Panc1 (cell line): Measurements from ENCODE around the gene SNRPD3. TPM values are rescaled to one million over a fixed set of nuclear protein-coding genes. Genes with fewer than 3 reads are reported as not detected.

ENCODE experiments used
- ATAC-seq: fragments of 200-7000 bp; cut with Tn5 transposase; 2 replicates; pipeline ENCODE4 v1.9.1; 2020; ENCODE audit warnings: mild to moderate bottlenecking, moderate library complexity
- BruUV-seq: library from RNA; stranded (reverse); fragments of 400-500 nt; replicated peaks from 2 replicates; lab custom pipeline; 2021; lab: Mats Ljungman, UMichigan
- CTCF ChIA-PET: fragments of 300-600 bp; sonication (Branson Sonifier 250); formaldehyde crosslinking; loops from one replicate; lab custom pipeline; 2022; ENCODE audit warnings: antibody characterized with exemption; lab: Charles Lee
- POLR2A ChIA-PET: fragments of 300-600 bp; sonication (Branson Sonifier 250); formaldehyde crosslinking; loops from one replicate; lab custom pipeline; 2022; ENCODE audit warnings: antibody characterized with exemption; lab: Charles Lee
- DNase-seq: peaks from one replicate; pipeline ENCODE4 v3.0.0-alpha.2; 2010; ENCODE audit warnings: low read depth, low spot score
- H3K27ac ChIP-seq: 2 replicates; pipeline ENCODE4 v1.5.1; 2011; ENCODE audit warnings: mild to moderate bottlenecking, low read length, inconsistent platforms
- H3K27me3 ChIP-seq: fragments of 200-500 bp; sonication (Bioruptor generic); 2 replicates; pipeline ENCODE4 v1.6.0; 2014; ENCODE audit warnings: low read length, inconsistent platforms; ENCODE audit not compliant: control insufficient read depth, insufficient read depth
- H3K36me3 ChIP-seq: fragments of 200-500 bp; sonication (Bioruptor generic); 2 replicates; pipeline ENCODE4 v1.5.1; 2014; ENCODE audit warnings: inconsistent platforms, mild to moderate bottlenecking, low read length, moderate library complexity; ENCODE audit not compliant: control insufficient read depth, insufficient read depth
- H3K4me1 ChIP-seq: 2 replicates; pipeline ENCODE4 v1.5.1; 2011; ENCODE audit warnings: inconsistent platforms, mild to moderate bottlenecking, low read length, moderate library complexity; ENCODE audit not compliant: control insufficient read depth, insufficient read depth
- H3K4me3 ChIP-seq, 2 experiments: 2 replicates each; pipeline ENCODE4 v1.5.1; 2011 to 2012; ENCODE audit warnings: low read depth in 2 of 2, low read length in 2 of 2, mild to moderate bottlenecking in 2 of 2, inconsistent platforms in 1 of 2, moderate library complexity in 1 of 2
- H3K9me3 ChIP-seq: fragments of 200-500 bp; sonication (Bioruptor generic); 2 replicates; pipeline ENCODE4 v1.5.1; 2014; ENCODE audit warnings: low read depth, mild to moderate bottlenecking, inconsistent platforms, low read length, moderate library complexity; ENCODE audit not compliant: control insufficient read depth, insufficient read depth
- CTCF ChIP-seq: fragments of 450-650 bp; IDR thresholded peaks from 2 replicates; pipeline ENCODE4 v1.5.1; 2017; ENCODE audit warnings: mild to moderate bottlenecking
- POLR2AphosphoS5 ChIP-seq: IDR thresholded peaks from 2 replicates; pipeline ENCODE4 v1.6.1; 2012; ENCODE audit warnings: mild to moderate bottlenecking, low read depth, low read length, moderate library complexity
- SIN3A ChIP-seq: IDR thresholded peaks from 2 replicates; pipeline ENCODE4 v1.6.1; 2012; ENCODE audit warnings: low read depth, mild to moderate bottlenecking, low read length, moderate library complexity, borderline replicate concordance; ENCODE audit not compliant: insufficient read depth
- TCF7L2 ChIP-seq: IDR thresholded peaks from 2 replicates; pipeline ENCODE4 v1.6.1; 2011; ENCODE audit warnings: mild to moderate bottlenecking, low read depth, low read length, inconsistent platforms
- in situ Hi-C: cut with HindIII; loops from 2 replicates; pipeline ENCODE4 v1.10.0; 2016; ENCODE audit warnings: low sequenced_read_pairs, low pct_unique_long_range_greater_than_20kb
- intact Hi-C: fragments of 100-400 bp; cut with micrococcal nuclease; formaldehyde crosslinking; loops from one replicate; pipeline ENCODE4 v1.10.0; 2022; ENCODE audit not compliant: unreplicated experiment
- total RNA-seq: library from RNA; stranded (reverse); gene quantifications from one replicate; pipeline ENCODE4 v1.2.1, GENCODE V29; 2021; ENCODE audit not compliant: unreplicated experiment
- TF ChIP-seq, protein P1 (sequence below), 2 experiments: IDR thresholded peaks; 2 replicates each; pipeline ENCODE4 v1.6.1; 2011 to 2012; ENCODE audit warnings: low read depth in 2 of 2, control low read depth in 1 of 2, low read length in 1 of 2, mild to moderate bottlenecking in 1 of 2, moderate library complexity in 1 of 2; ENCODE audit not compliant: insufficient read depth in 1 of 2

Gene SNRPD3
- total RNA-seq, 1 experiment from 2014 or later: 89.4 TPM

GRCh38 chr22:24535348-24535747, 20.5 kb upstream of the SNRPD3 start:
- Histone ChIP-seq H3K4me3 (no peak overlapping the region), H3K27ac (no peak overlapping the region), H3K4me1 (no peaks in the 10 kb centered on the region), H3K27me3 (no peaks in the 10 kb centered on the region), H3K36me3 (no peaks in the 10 kb centered on the region), H3K9me3 (no peaks in the 10 kb centered on the region)
- BruUV-seq: no TSS peak
- CTCF ChIA-PET: no interaction called here
- intact Hi-C loops: no loop called here
- TF ChIP-seq CTCF: no peak
- TF ChIP-seq POLR2AphosphoS5: no peak
- TF ChIP-seq, protein P1, sequence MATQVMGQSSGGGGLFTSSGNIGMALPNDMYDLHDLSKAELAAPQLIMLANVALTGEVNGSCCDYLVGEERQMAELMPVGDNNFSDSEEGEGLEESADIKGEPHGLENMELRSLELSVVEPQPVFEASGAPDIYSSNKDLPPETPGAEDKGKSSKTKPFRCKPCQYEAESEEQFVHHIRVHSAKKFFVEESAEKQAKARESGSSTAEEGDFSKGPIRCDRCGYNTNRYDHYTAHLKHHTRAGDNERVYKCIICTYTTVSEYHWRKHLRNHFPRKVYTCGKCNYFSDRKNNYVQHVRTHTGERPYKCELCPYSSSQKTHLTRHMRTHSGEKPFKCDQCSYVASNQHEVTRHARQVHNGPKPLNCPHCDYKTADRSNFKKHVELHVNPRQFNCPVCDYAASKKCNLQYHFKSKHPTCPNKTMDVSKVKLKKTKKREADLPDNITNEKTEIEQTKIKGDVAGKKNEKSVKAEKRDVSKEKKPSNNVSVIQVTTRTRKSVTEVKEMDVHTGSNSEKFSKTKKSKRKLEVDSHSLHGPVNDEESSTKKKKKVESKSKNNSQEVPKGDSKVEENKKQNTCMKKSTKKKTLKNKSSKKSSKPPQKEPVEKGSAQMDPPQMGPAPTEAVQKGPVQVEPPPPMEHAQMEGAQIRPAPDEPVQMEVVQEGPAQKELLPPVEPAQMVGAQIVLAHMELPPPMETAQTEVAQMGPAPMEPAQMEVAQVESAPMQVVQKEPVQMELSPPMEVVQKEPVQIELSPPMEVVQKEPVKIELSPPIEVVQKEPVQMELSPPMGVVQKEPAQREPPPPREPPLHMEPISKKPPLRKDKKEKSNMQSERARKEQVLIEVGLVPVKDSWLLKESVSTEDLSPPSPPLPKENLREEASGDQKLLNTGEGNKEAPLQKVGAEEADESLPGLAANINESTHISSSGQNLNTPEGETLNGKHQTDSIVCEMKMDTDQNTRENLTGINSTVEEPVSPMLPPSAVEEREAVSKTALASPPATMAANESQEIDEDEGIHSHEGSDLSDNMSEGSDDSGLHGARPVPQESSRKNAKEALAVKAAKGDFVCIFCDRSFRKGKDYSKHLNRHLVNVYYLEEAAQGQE (IDR thresholded peaks at IDR 0.05; ENCODE audit: insufficient read depth in 1 of 2, low read depth in 2 of 2, low read length in 1 of 2): no peak
- no peak for TF ChIP-seq TCF7L2
- DNase-seq: no peak
- POLR2A ChIA-PET: no interaction called here
- ATAC-seq: no peak
- in situ Hi-C loops: no loop called here

- Histone ChIP-seq H3K36me3 (no peaks in the 10 kb centered on the region), H3K4me3 (no peak overlapping the region), H3K9me3 (no peaks in the 10 kb centered on the region), H3K4me1 (no peaks in the 10 kb centered on the region), H3K27me3 (no peaks in the 10 kb centered on the region), H3K27ac (no peak overlapping the region)
- intact Hi-C loops (no loop called here), in situ Hi-C loops (no loop called here)
- no peak for ATAC-seq
- CTCF ChIA-PET: no interaction called here
- no peak for TF ChIP-seq TCF7L2
- TF ChIP-seq, protein P1 (IDR thresholded peaks at IDR 0.05; ENCODE audit: insufficient read depth in 1 of 2, low read depth in 2 of 2, low read length in 1 of 2): no peak
- TF ChIP-seq SIN3A: no peak
- TF ChIP-seq POLR2AphosphoS5: no peak
- no peak for TF ChIP-seq CTCF
- BruUV-seq: no TSS peak
- POLR2A ChIA-PET: no interaction called here
- DNase-seq: no peak
Measured at GRCh38 chr22:24536089-24536488, 19.7 kb upstream of the SNRPD3 start.
